Progenitor cell of endocrine pancreas (in vitro differentiated cells): ENCODE results near the gene CCL27. TPM values are rescaled to one million over a fixed set of nuclear protein-coding genes. Genes with fewer than 3 reads are reported as not detected.
A peak's percentile ranks its signal among the peaks of the same experiment; 100 is the strongest.

Experiments used
- DNase-seq: peaks from one replicate; pipeline ENCODE4 v3.0.0; 2021; ENCODE audit warnings: low spot score; ENCODE audit not compliant: unreplicated experiment
- H3K27ac Mint-ChIP-seq: 2 replicates; pipeline ENCODE4 v1.8.0; 2021; ENCODE audit warnings: mild to moderate bottlenecking, moderate library complexity, mixed read lengths
- H3K27me3 Mint-ChIP-seq: 2 replicates; pipeline ENCODE4 v1.8.0; 2021; ENCODE audit warnings: mixed read lengths
- H3K36me3 Mint-ChIP-seq: 2 replicates; pipeline ENCODE4 v1.8.0; 2022; ENCODE audit warnings: mixed read lengths; ENCODE audit not compliant: insufficient read depth
- H3K4me1 Mint-ChIP-seq: 2 replicates; pipeline ENCODE4 v1.8.0; 2021; ENCODE audit warnings: low read depth, mixed read lengths
- H3K4me3 Mint-ChIP-seq: 2 replicates; pipeline ENCODE4 v1.8.0; 2021; ENCODE audit warnings: low read depth, mild to moderate bottlenecking, moderate library complexity, mixed read lengths
- H3K9me3 Mint-ChIP-seq: 2 replicates; pipeline ENCODE4 v1.8.0; 2021; ENCODE audit warnings: low read depth, mixed read lengths
- CTCF ChIP-seq: fragments of 200-600 bp; sonication (generic); IDR thresholded peaks from one replicate; pipeline ENCODE4 v1.5.0; 2021; ENCODE audit warnings: antibody characterized with exemption, mild to moderate bottlenecking; ENCODE audit not compliant: unreplicated experiment
- total RNA-seq: library from RNA; stranded (reverse); gene quantifications from 2 replicates; pipeline ENCODE4 v1.2.1, GENCODE V29; 2021

CCL27 gene
- total RNA-seq, 1 donor from 2014 or later = 0.67 TPM

DNA sequence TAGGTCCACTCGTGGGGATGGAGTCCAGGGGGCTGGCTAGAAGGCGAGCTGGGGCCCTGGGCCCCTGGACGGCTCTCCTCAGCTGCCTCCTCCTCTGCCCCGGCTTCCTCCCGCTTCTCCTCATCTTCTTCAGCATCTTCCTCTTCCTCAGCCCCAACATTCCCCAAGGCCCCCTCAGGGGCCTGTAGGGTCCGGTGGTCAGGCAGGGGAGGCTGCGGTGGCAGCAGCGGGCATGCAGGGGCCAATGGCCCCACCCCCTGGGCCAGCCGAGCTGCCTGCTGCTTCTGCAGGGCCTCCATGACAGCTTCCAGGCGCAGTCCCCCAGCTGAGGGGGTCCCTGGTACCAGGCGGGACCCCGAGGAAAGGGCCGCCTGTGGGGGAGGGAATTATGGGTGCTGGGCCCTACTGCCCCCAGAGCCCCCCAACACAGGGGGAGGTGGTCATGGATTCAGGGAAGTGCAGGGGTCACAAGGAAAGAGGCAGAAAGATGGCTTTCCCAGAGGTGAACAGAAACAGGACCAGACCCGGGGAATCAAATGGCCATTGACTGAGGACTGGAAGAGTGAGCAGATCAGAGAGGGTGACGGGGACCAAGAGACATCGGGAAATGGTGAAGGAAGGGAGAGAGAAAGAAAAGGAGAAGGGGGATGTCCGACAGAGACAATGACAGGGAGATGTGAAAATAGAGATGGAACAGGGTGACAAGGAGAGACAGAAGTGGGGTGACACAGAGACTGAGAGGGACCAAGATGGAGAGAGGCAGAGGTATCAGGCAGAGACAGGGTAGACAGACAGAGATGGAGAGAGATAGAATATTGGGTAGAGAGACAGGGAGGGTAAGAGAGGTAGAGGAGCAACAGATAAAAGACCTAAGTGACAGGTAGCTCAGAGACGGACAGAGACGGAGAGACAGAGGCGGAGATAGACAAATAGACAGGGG, 34.5 kb downstream of the CCL27 start:
- peaks cover 35% of the 10 kb centered on the region for H3K4me1 Mint-ChIP-seq
- H3K36me3 Mint-ChIP-seq = no peaks in the 10 kb centered on the region
- peaks cover 37% of the 10 kb centered on the region for H3K27me3 Mint-ChIP-seq
- H3K27ac Mint-ChIP-seq = peak overlapping the region; percentile 75
- H3K9me3 Mint-ChIP-seq = no peaks in the 10 kb centered on the region
- peak overlapping the region; percentile 77 for H3K4me3 Mint-ChIP-seq
- no peak for DNase-seq
- TF ChIP-seq CTCF = no peak

- TF ChIP-seq CTCF = no peak
- H3K27ac Mint-ChIP-seq = peak overlapping the region; percentile 68
- H3K4me3 Mint-ChIP-seq = peak overlapping the region; percentile 37
- no peaks in the 10 kb centered on the region for H3K36me3 Mint-ChIP-seq
- H3K4me1 Mint-ChIP-seq = peaks cover 34% of the 10 kb centered on the region
- DNase-seq = no peak
- peaks cover 23% of the 10 kb centered on the region for H3K27me3 Mint-ChIP-seq
- no peaks in the 10 kb centered on the region for H3K9me3 Mint-ChIP-seq
Observed at GRCh38 chr9:34625186-34625486, 37.3 kb downstream of the CCL27 start.

GRCh38 chr9:34624475-34625185, 37.8 kb downstream of the CCL27 start:
- Mint-ChIP-seq H3K27ac (peak overlapping the region; percentile 68), H3K4me1 (peaks cover 37% of the 10 kb centered on the region), H3K9me3 (no peaks in the 10 kb centered on the region), H3K4me3 (peak overlapping the region; percentile 37), H3K36me3 (no peaks in the 10 kb centered on the region), H3K27me3 (peaks cover 21% of the 10 kb centered on the region)
- TF ChIP-seq CTCF = no peak
- peak; percentile 44 for DNase-seq

- no peak for DNase-seq
- TF ChIP-seq CTCF = no peak
- Mint-ChIP-seq H3K9me3 (no peaks in the 10 kb centered on the region), H3K4me3 (no peak overlapping the region), H3K27ac (no peak overlapping the region), H3K36me3 (no peaks in the 10 kb centered on the region), H3K4me1 (peaks cover 38% of the 10 kb centered on the region), H3K27me3 (peaks cover 14% of the 10 kb centered on the region)
Observed at GRCh38 chr9:34623374-34624235, 38.9 kb downstream of the CCL27 start.
